ENCODE results near the gene TNNI3K. TPM values are rescaled to one million over a fixed set of nuclear protein-coding genes. Genes with fewer than 3 reads are reported as not detected.

TNNI3K gene
- polyA plus RNA-seq, 1 donor from 2014 or later, result 3.5 TPM

- TF ChIP-seq POLR2AphosphoS5 (IDR thresholded peaks at IDR 0.05), result peak; percentile 10
- TF ChIP-seq SMC3 (conservative IDR thresholded peaks at IDR 0.05; ENCODE audit: poor library complexity), result no peak
- no peak for TF ChIP-seq EZH2 (IDR thresholded peaks at IDR 0.05; ENCODE audit: borderline replicate concordance, insufficient read depth, low read length, poor library complexity, severe bottlenecking)
- H3K9me2 ChIP-seq (ENCODE audit: insufficient read depth, low read length), result no peaks in the 10 kb centered on the region
- H2AFZ ChIP-seq (ENCODE audit: low read depth, low read length), result no peak overlapping the region
- H3K79me2 ChIP-seq (replicated peaks; ENCODE audit: insufficient read depth, low read length), result no peaks in the 10 kb centered on the region
- H3K9me3 ChIP-seq (ENCODE audit: low read length), result no peaks in the 10 kb centered on the region
- no peak overlapping the region for H3K9ac ChIP-seq (ENCODE audit: low read length)
- H3K27ac ChIP-seq (ENCODE audit: low read length), result no peak overlapping the region
- no peak overlapping the region for H3K4me3 ChIP-seq (ENCODE audit: low read length)
- H3K27me3 ChIP-seq (ENCODE audit: insufficient read depth, low read depth, low read length), result no peaks in the 10 kb centered on the region
- no peaks in the 10 kb centered on the region for H4K20me1 ChIP-seq (ENCODE audit: insufficient read depth)
- no peaks in the 10 kb centered on the region for H3F3A ChIP-seq (ENCODE audit: insufficient read depth, low read length, poor library complexity, severe bottlenecking)
- no peak overlapping the region for H3K4me2 ChIP-seq (ENCODE audit: low read length)
- H3K36me3 ChIP-seq (ENCODE audit: insufficient read depth, low read length), result no peaks in the 10 kb centered on the region
Observed at GRCh38 chr1:74392840-74393239, 157.7 kb downstream of the TNNI3K start.

- Histone ChIP-seq H3K27me3 (ENCODE audit: insufficient read depth, low read depth, low read length) (no peaks in the 10 kb centered on the region), H2AFZ (ENCODE audit: low read depth, low read length) (no peak overlapping the region), H3K4me2 (ENCODE audit: low read length) (no peak overlapping the region), H3K9me3 (ENCODE audit: low read length) (no peaks in the 10 kb centered on the region), H3K4me3 (ENCODE audit: low read length) (no peak overlapping the region), H3K9ac (ENCODE audit: low read length) (no peak overlapping the region), H3K27ac (ENCODE audit: low read length) (no peak overlapping the region), H3K36me3 (ENCODE audit: insufficient read depth, low read length) (no peaks in the 10 kb centered on the region), H3K79me2 (replicated peaks; ENCODE audit: insufficient read depth, low read length) (no peaks in the 10 kb centered on the region), H3F3A (ENCODE audit: insufficient read depth, low read length, poor library complexity, severe bottlenecking) (no peaks in the 10 kb centered on the region), H3K9me2 (ENCODE audit: insufficient read depth, low read length) (no peaks in the 10 kb centered on the region), H4K20me1 (ENCODE audit: insufficient read depth) (no peaks in the 10 kb centered on the region)
- no peak for TF ChIP-seq MXI1 (conservative IDR thresholded peaks at IDR 0.05; ENCODE audit: poor library complexity, severe bottlenecking)
- no peak for TF ChIP-seq EP300 (conservative IDR thresholded peaks at IDR 0.05; ENCODE audit: poor library complexity, severe bottlenecking)
- no peak for TF ChIP-seq CTCF (IDR thresholded peaks at IDR 0.05; ENCODE audit: poor library complexity, severe bottlenecking)
- TF ChIP-seq SMC3 (conservative IDR thresholded peaks at IDR 0.05; ENCODE audit: poor library complexity), result no peak
- no peak for TF ChIP-seq POLR2AphosphoS5 (IDR thresholded peaks at IDR 0.05)
- TF ChIP-seq RAD21 (conservative IDR thresholded peaks at IDR 0.05), result no peak
- no peak for TF ChIP-seq REST (IDR thresholded peaks at IDR 0.05; ENCODE audit: borderline replicate concordance)
- no peak for TF ChIP-seq TAF1 (IDR thresholded peaks at IDR 0.05; ENCODE audit: low read depth)
- TF ChIP-seq EZH2 (IDR thresholded peaks at IDR 0.05; ENCODE audit: borderline replicate concordance, insufficient read depth, low read length, poor library complexity, severe bottlenecking), result no peak
Observed at GRCh38 chr1:74395571-74395970, 160.4 kb downstream of the TNNI3K start.

GRCh38 chr1:74396462-74396861 is 161.3 kb downstream of the TNNI3K start:
- no peaks in the 10 kb centered on the region for H3K79me2 ChIP-seq (replicated peaks; ENCODE audit: insufficient read depth, low read length)
- H3K9me3 ChIP-seq (ENCODE audit: low read length), result no peaks in the 10 kb centered on the region
- H4K20me1 ChIP-seq (ENCODE audit: insufficient read depth), result no peaks in the 10 kb centered on the region
- no peak overlapping the region for H3K4me2 ChIP-seq (ENCODE audit: low read length)
- H3K9me2 ChIP-seq (ENCODE audit: insufficient read depth, low read length), result no peaks in the 10 kb centered on the region
- H3K36me3 ChIP-seq (ENCODE audit: insufficient read depth, low read length), result no peaks in the 10 kb centered on the region
- no peak overlapping the region for H3K27ac ChIP-seq (ENCODE audit: low read length)
- no peak overlapping the region for H3K9ac ChIP-seq (ENCODE audit: low read length)
- no peak overlapping the region for H3K4me3 ChIP-seq (ENCODE audit: low read length)
- H3F3A ChIP-seq (ENCODE audit: insufficient read depth, low read length, poor library complexity, severe bottlenecking), result no peaks in the 10 kb centered on the region
- no peaks in the 10 kb centered on the region for H3K27me3 ChIP-seq (ENCODE audit: insufficient read depth, low read depth, low read length)
- H2AFZ ChIP-seq (ENCODE audit: low read depth, low read length), result no peak overlapping the region
- TF ChIP-seq SMC3 (conservative IDR thresholded peaks at IDR 0.05; ENCODE audit: poor library complexity) (no peak), MXI1 (conservative IDR thresholded peaks at IDR 0.05; ENCODE audit: poor library complexity, severe bottlenecking) (no peak), EZH2 (IDR thresholded peaks at IDR 0.05; ENCODE audit: borderline replicate concordance, insufficient read depth, low read length, poor library complexity, severe bottlenecking) (no peak), REST (IDR thresholded peaks at IDR 0.05; ENCODE audit: borderline replicate concordance) (no peak), POLR2AphosphoS5 (IDR thresholded peaks at IDR 0.05) (no peak), CTCF (IDR thresholded peaks at IDR 0.05; ENCODE audit: poor library complexity, severe bottlenecking) (no peak), TAF1 (IDR thresholded peaks at IDR 0.05; ENCODE audit: low read depth) (no peak), RAD21 (conservative IDR thresholded peaks at IDR 0.05) (no peak), EP300 (conservative IDR thresholded peaks at IDR 0.05; ENCODE audit: poor library complexity, severe bottlenecking) (no peak)

Data from neural cell (in vitro differentiated cells).